GM21423 (cell line): ENCODE data around the gene NAPA.
"Not testable (repeated sequence)": the region's sequence is repeated elsewhere in the genome, so short reads cannot be mapped to it uniquely, and the experiment has no call there.

Source experiments
- ATAC-seq: cut with Tn5 transposase; IDR thresholded peaks from one replicate; pipeline ENCODE4 v1.9.1; 2021; ENCODE audit warnings: mild to moderate bottlenecking, moderate library complexity; ENCODE audit not compliant: unreplicated experiment

Gene NAPA

GRCh38 chr19:47487551-47488515, 27.0 kb downstream of the NAPA start:
- no peak for ATAC-seq

- ATAC-seq: no peak
Measured at GRCh38 chr19:47486900-47487299, 28.0 kb downstream of the NAPA start.

DNA sequence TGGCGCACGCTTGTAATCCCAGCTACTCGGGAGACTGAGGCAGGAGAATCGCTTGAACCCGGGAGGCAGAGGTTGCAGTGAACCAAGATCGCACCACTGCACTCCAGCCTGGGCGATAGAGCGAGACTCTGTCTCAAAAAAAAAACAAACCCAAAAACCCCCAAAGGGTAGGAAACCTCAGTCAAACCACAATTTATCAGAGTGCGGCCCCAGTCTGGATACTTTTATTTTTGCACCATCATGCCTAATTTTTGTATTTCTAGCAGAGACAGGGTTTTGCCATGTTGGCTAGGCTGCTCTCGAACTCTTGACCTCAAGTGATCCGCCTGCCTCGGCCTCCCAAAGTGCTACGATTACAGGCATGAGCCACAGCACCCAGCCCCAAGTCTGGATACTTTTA, 28.6 kb downstream of the NAPA start:
- ATAC-seq: not testable (repeated sequence)

GRCh38 chr19:47485210-47485609, 29.7 kb downstream of the NAPA start:
- ATAC-seq: no peak

- peak; percentile 62 for ATAC-seq
Measured at GRCh38 chr19:47483800-47484690, 30.8 kb downstream of the NAPA start, which contains the start of gene KPTN. TSS of gene KPTN (minus strand) at chr19:47484219. CDS start at chr19:47484160, 59 bp downstream.

- no peak for ATAC-seq
Measured at GRCh38 chr19:47483200-47483599, 31.7 kb downstream of the NAPA start.

DNA sequence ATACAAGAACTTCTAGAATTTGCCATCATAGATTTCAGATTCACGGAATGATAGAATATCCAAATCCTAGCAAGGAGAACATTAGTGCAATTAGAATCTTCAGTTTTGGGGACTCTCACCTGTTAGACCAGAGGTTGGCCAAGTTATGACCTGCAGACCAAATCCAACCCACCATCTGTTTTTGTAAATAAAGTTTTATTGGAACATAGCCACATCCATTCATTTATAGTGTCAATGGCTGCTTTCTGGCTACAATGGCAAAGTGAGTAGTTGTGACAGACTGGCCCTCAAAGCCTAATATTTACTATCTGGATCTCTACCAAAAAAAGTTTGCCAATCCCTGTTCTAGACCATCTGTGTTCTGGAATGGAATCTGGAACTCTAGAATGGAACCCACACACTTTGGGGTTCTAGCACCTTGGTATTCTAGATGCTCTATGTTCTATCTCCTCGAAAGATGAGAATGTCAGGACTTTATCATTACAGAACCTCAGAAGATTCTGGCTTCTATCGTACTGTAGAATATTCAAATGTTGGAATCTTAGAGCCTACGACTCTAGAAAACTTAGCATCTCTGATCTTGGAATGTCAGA, 33.3 kb downstream of the NAPA start:
- ATAC-seq: no peak

- ATAC-seq: no peak
Measured at GRCh38 chr19:47480658-47481057, 34.2 kb downstream of the NAPA start.

- no peak for ATAC-seq
Measured at GRCh38 chr19:47479701-47480503, 35.0 kb downstream of the NAPA start.

- ATAC-seq: no peak
Measured at GRCh38 chr19:47476438-47476972, 38.4 kb downstream of the NAPA start.

- no peak for ATAC-seq
Measured at GRCh38 chr19:47475465-47475864, 39.4 kb downstream of the NAPA start.

DNA sequence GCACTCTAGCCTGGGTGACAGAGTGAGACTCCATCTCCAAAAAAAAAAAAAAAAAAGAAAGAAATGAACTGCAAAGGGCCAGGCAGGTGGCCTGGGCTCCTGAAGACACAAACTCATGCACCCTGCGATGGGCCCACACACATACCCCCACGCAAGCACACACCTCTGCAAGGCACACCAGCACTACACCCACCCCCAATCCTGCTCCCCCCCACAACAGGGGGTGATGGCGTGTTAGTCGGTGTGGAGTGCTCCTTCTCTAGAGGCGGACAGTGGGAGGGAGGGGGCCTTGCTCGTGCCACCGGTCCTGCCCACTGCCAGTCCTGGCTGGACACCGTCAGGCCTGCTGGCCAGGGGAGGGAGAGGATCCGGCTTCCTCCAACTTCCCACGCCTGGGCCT, 41.5 kb downstream of the NAPA start:
- no peak for ATAC-seq

DNA sequence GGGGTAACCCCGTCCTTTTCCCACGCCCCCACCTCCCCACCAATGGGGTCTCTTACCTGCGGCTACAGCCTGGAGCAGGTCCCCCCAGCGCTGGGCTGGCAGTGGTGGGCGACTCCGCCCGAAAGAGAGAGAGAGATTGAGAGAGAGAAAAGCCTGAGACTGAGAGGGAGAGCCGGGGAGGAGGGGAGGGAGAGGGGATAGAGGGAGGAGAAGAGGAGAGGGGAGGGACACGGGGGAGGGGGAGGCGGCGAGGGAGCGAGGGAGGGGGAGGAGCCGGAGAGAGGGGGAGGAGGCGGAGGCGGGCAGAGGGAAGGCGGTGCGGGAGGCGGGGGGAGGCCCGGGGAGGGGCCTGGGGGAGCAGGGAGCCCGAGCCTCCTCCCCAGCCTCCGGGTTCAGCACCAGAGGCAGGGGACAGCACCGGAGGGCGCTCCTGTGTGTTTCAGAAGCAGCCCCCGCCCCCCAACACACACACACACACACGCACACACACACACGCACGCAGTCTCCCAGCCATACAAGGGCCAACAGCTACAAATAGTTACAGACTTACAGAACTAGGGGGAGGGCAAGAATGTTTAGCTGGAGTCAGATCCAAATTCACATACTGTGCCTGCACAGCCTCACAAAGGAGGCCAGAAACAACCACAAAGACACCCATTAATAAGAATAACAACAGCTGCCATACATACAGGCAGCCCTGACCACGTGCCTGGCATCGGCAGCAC, 43.0 kb downstream of the NAPA start, which contains the start of gene SLC8A2:
Gene SLC8A2 (minus strand): TSS at position 161 of the 725 bp plus-strand sequence. CDS start 5,490 bp downstream, outside the sequence.
- ATAC-seq: no peak

GRCh38 chr19:47471381-47471732, 43.5 kb downstream of the NAPA start:
- no peak for ATAC-seq

DNA sequence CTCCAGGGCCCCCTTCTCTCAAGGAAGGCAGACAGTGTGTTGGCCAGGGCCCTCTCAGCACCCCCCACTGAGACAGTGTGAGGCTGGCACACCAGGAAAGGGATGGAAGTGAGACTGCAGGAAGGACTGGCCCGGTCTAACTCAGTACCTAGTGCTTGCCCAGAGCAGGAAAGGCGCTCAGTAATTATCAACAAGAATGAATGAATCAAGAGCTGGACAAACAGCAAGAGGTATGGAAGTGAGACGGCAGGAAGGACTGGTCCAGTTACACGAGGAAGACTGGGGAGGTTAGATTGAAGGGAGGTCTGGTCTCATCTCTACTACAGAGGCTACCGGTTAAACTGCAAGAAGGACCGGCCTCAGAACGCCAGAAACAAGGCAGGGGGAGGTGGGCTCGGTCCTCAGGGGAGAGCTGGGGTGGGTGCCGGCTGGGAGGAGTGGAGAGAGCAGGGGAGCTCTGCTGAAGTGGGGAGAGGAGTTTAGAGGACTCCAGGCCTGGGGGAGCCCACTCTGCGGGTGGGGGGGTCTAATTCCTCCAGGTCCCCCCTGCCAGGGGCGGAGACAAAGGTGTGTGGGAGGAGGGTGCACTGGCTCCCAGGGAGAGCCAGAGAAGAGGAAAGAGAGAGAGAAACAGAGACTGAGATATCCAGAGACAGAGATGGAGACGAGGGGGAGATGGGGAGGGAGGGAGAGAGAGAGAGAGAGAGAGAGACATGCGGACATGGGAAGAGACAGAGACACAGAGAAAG, 44.2 kb downstream of the NAPA start:
- ATAC-seq: no peak

- ATAC-seq: no peak
Measured at GRCh38 chr19:47469719-47470118, 45.1 kb downstream of the NAPA start.

DNA sequence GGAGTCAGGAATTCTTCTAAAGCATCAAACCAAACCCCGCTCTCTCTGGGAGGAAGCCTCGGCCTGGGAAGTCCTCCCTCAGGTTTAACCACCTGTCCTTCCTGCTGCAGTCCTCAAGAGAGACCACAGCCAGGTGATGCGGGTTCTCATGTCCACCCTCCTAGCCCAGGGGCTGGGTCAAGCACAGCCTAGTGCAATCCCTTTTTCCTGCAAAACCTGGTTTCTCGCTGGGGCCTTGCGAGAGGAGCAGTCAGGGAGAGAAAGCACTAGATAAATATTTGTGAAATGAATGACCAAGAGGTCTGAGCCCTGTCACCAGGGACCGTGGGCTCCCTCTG, 45.5 kb downstream of the NAPA start:
- no peak for ATAC-seq

DNA sequence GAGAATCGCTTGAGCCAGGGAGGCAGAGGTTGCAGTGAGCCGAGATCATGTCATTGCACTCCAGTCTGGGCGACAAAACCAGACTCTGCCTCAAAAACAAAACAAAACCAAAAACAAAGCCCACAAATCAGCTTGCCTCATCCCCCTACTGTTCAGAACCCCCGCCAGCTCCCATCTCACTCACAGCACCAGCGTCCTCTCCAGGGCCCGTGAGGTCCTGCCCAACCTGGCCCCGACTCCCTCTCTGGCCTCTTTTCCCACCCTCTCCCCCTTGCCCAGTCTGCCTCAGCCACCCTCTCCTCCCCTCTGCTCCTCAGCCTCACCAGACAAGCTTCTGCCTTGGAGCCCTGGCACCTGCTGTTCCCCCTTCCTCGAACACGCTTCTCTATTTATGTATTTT, 46.9 kb downstream of the NAPA start:
- ATAC-seq: no peak

DNA sequence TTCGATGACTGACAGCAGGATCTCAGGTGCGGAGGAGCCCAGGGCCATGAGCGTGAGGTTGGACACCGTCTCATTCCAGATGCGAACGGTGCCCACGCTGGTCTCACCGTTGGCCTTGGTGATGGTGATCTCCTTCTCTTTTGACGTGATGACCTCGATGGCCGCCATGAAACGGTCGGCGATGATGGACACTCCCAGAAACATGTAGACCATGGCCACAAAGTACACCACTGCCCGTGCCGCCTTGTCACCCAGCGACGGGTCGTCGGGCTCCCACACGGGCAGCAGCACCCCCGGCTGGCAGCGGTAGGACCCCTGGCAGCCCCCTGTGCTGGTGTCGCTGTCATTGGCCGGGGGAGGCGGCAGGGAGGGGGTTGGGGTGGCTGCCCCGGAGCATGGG, 48.9 kb downstream of the NAPA start:
- no peak for ATAC-seq
